HG03565 (cell line): ENCODE results near the gene CDKN2B-AS1.

Source experiments
- ATAC-seq: cut with Tn5 transposase; IDR thresholded peaks from one replicate; pipeline ENCODE4 v1.9.1; 2021; ENCODE audit warnings: mild to moderate bottlenecking, moderate library complexity; ENCODE audit not compliant: unreplicated experiment

The CDKN2B-AS1 gene

GRCh38 chr9:22148876-22149637 lies 154.5 kb downstream of the CDKN2B-AS1 start:
- ATAC-seq = no peak

- no peak for ATAC-seq
These were observed 159.5 kb downstream of the CDKN2B-AS1 start for GRCh38 chr9:22154064-22154463.

- no peak for ATAC-seq
These were observed 162.0 kb downstream of the CDKN2B-AS1 start for GRCh38 chr9:22156586-22156985.

GRCh38 chr9:22157276-22157675 lies 162.7 kb downstream of the CDKN2B-AS1 start:
- ATAC-seq = no peak

GRCh38 chr9:22157828-22158227 lies 163.2 kb downstream of the CDKN2B-AS1 start:
- no peak for ATAC-seq

GRCh38 chr9:22158271-22158670 lies 163.7 kb downstream of the CDKN2B-AS1 start:
- no peak for ATAC-seq

GRCh38 chr9:22158927-22159346 lies 164.3 kb downstream of the CDKN2B-AS1 start:
- ATAC-seq = no peak

- ATAC-seq = no peak
These were observed 165.0 kb downstream of the CDKN2B-AS1 start for GRCh38 chr9:22159586-22159985.

- no peak for ATAC-seq
These were observed 165.6 kb downstream of the CDKN2B-AS1 start for GRCh38 chr9:22160221-22160620.

GRCh38 chr9:22165144-22165543 lies 170.6 kb downstream of the CDKN2B-AS1 start:
- ATAC-seq = no peak

GRCh38 chr9:22169243-22169642 lies 174.7 kb downstream of the CDKN2B-AS1 start:
- no peak for ATAC-seq

GRCh38 chr9:22169727-22170503 lies 175.3 kb downstream of the CDKN2B-AS1 start:
- no peak for ATAC-seq
